ENCODE measurements around the gene PHRF1. TPM values are rescaled to one million over a fixed set of nuclear protein-coding genes. Genes with fewer than 3 reads are reported as not detected.
A peak's percentile ranks its signal among the peaks of the same experiment; 100 is the strongest.
"Not testable (repeated sequence)": the region's sequence is repeated elsewhere in the genome, so short reads cannot be mapped to it uniquely, and the experiment has no call there.

PHRF1 gene
- total RNA-seq, 1 donor from 2014 or later = 21.1 TPM

DNA sequence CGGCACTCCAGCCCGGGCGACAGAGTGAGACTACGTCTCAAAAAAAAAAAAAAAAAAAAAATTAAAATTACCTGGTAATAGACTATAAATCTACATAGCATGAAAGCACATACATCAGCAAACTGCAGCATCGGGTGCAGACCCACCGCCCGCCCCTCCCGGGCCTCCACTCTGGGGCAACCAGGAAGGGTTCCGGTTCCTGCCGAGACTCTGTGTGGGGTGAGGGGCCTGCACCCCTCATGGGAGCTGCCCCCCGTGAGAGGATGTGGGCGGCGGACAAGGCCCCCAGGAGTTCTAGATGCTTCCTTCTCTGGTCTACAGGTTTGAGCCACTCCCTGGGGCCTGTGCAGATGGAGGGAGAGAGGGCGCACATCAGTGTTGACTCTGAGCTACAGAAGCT is 69.9 kb downstream of the PHRF1 start:
- FAIRE-seq (no peak), DNase-seq (ENCODE audit: low read depth) (no peak)
- H3K27me3 ChIP-seq (ENCODE audit: control insufficient read depth, insufficient read depth, low read length) = no peaks in the 10 kb centered on the region
- TF ChIP-seq, protein P1, sequence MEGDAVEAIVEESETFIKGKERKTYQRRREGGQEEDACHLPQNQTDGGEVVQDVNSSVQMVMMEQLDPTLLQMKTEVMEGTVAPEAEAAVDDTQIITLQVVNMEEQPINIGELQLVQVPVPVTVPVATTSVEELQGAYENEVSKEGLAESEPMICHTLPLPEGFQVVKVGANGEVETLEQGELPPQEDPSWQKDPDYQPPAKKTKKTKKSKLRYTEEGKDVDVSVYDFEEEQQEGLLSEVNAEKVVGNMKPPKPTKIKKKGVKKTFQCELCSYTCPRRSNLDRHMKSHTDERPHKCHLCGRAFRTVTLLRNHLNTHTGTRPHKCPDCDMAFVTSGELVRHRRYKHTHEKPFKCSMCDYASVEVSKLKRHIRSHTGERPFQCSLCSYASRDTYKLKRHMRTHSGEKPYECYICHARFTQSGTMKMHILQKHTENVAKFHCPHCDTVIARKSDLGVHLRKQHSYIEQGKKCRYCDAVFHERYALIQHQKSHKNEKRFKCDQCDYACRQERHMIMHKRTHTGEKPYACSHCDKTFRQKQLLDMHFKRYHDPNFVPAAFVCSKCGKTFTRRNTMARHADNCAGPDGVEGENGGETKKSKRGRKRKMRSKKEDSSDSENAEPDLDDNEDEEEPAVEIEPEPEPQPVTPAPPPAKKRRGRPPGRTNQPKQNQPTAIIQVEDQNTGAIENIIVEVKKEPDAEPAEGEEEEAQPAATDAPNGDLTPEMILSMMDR (IDR thresholded peaks at IDR 0.05; ENCODE audit: insufficient read depth, low read length, severe bottlenecking) = no peak
- no peak overlapping the region for H3K4me3 ChIP-seq (ENCODE audit: low read depth, low read length)
- peaks cover 6% of the 10 kb centered on the region for H3K36me3 ChIP-seq (ENCODE audit: control insufficient read depth, insufficient read depth, low read length)

DNA sequence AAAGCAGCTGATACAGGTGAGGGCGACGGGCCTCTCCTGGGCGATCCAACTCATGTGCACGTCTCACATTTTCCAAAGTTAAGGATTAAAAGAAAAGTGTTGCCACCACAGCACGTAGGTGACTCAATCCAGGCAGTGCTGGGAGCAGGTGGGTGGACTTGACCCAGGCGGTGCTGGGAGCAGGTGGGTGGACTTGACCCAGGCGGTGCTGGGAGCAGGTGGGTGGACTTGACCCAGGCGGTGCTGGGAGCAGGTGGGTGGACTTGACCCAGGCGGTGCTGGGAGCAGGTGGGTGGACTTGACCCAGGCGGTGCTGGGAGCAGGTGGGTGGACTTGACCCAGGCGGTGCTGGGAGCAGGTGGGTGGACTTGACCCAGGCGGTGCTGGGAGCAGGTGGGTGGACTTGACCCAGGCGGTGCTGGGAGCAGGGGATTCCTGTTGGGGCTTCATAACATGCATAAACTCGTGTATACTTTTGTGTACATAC is 71.4 kb downstream of the PHRF1 start:
- DNase-seq (ENCODE audit: low read depth); FAIRE-seq; H3K36me3 ChIP-seq (ENCODE audit: control insufficient read depth, insufficient read depth, low read length); H3K4me3 ChIP-seq (ENCODE audit: low read depth, low read length); H3K27me3 ChIP-seq (ENCODE audit: control insufficient read depth, insufficient read depth, low read length): not testable (repeated sequence)

DNA sequence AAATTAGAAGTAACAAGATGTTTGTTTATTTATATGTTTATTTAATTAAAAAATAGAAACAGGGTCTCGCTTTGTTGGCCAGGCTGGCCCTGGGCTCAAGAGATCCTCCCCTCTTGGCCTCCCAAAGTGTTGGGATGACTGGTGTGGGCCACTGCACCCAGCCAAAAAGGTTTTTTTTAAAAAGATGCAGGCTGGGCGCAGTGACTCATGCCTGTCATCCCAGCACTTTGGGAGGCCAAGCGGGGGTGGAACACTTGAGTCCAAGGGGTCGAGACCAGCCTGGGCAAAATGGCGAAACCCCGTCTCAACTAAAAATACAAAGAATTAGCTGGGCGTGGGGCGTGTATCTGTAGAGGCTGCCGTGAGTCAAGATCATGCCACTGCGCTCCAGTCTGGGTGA is 74.2 kb downstream of the PHRF1 start:
- TF ChIP-seq, protein P1 (IDR thresholded peaks at IDR 0.05; ENCODE audit: insufficient read depth, low read length, severe bottlenecking) = no peak
- peaks cover 4% of the 10 kb centered on the region for H3K36me3 ChIP-seq (ENCODE audit: control insufficient read depth, insufficient read depth, low read length)
- no peak for DNase-seq (ENCODE audit: low read depth)

DNA sequence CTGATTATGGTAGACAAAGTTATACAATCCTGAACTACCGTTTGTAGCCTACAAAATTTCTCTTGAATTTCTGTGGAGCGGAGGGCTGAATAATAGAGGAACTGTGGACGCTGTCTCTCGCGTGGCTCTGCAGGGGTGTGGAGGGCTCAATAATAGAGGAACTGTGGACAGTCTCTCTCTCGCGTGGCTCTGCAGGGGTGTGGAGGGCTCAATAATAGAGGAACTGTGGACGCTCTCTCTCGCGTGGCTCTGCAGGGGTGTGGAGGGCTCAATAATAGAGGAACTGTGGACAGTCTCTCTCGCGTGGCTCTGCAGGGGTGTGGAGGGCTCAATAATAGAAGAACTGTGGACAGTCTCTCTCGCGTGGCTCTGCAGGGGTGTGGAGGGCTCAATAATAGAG is 76.9 kb downstream of the PHRF1 start:
- not testable (repeated sequence) for DNase-seq (ENCODE audit: low read depth); H3K36me3 ChIP-seq (ENCODE audit: control insufficient read depth, insufficient read depth, low read length); FAIRE-seq; H3K4me3 ChIP-seq (ENCODE audit: low read depth, low read length); H3K27me3 ChIP-seq (ENCODE audit: control insufficient read depth, insufficient read depth, low read length)

More for the DNA sequence above, 74.2 kb downstream of the PHRF1 start:
- Histone ChIP-seq H3K4me3 (ENCODE audit: low read depth, low read length) (no peak overlapping the region), H3K27me3 (ENCODE audit: control insufficient read depth, insufficient read depth, low read length) (no peaks in the 10 kb centered on the region)
- FAIRE-seq = no peak

DNA sequence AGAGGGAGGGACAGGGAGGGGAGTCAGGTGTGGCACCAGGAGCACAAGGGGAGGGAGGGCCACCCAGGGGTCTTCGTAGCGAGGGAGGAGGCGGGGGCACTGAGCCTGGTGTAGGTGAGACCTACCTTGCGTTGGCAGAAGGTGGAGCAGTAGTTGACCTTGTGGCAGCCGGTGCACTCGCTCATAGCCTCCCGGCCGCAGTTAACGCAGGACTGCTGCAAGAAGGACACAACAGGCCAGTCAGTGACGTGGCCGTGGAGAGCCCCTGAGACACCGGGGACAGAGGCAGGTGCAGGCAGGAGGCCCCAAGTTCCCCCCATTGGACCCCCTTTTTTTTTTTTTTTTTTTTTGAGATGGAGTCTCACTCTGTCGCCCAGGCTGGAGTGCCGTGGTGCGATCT is 77.6 kb downstream of the PHRF1 start:
- peaks cover 8% of the 10 kb centered on the region for H3K36me3 ChIP-seq (ENCODE audit: control insufficient read depth, insufficient read depth, low read length)
- TF ChIP-seq, protein P1 (IDR thresholded peaks at IDR 0.05; ENCODE audit: insufficient read depth, low read length, severe bottlenecking) = no peak
- DNase-seq (ENCODE audit: low read depth) (no peak), FAIRE-seq (no peak)
- no peak overlapping the region for H3K4me3 ChIP-seq (ENCODE audit: low read depth, low read length)
- H3K27me3 ChIP-seq (ENCODE audit: control insufficient read depth, insufficient read depth, low read length) = no peaks in the 10 kb centered on the region

DNA sequence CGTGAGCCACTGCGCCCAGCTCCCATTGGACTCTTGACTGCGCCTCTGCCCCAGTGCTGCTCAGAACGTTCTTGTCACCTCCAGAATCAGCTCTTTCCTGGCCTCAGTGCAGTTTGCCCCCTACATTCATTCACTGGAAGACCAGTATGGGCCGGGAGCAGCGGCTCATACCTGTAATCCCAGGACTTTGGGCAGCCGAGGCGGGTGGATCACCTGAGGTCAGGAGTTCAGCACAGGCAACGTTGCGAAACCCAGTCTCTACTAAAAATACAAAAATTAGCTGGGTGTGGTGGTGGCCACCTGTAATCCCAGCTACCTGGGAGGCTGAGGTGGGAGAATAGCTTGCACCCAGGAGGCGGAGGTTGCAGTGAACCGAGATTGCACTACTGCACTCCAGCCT is 78.2 kb downstream of the PHRF1 start:
- DNase-seq (ENCODE audit: low read depth); H3K27me3 ChIP-seq (ENCODE audit: control insufficient read depth, insufficient read depth, low read length); H3K36me3 ChIP-seq (ENCODE audit: control insufficient read depth, insufficient read depth, low read length); FAIRE-seq; H3K4me3 ChIP-seq (ENCODE audit: low read depth, low read length): not testable (repeated sequence)

DNA sequence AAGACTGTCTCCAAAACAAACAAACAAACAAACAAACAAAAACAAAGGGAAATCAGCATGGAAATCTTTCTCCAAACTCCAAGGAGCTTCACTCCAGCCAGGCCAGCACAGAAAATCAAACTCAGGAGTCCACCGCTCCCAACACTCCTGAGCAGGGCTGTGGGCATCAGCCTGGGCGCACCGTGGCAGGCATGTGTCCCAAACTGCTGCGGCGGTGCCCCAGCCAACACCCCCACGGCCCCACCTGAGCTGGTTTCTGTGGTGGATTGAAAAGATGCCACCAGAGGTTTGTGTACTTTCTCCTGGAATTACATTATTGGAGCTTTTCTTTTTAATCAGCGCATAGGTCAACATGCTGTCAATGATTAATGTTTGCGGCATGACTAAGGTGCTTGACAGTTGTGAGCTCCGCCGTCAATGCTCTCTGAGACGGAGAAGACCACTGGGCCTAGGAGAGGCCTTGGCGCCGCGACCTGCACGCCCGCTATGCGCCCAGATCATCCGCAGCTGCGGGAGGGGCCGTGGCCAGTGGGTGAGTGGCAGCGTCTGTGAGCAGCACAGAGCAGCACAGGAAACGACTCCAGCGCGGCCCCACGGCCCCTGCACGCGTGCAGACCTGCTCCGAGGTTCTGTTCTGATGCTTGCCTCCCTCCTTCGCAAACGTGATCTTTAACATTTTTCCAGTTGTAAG is 78.9 kb downstream of the PHRF1 start:
- Histone ChIP-seq H3K36me3 (ENCODE audit: control insufficient read depth, insufficient read depth, low read length) (peaks cover 9% of the 10 kb centered on the region), H3K27me3 (ENCODE audit: control insufficient read depth, insufficient read depth, low read length) (no peaks in the 10 kb centered on the region), H3K4me3 (ENCODE audit: low read depth, low read length) (no peak overlapping the region)
- DNase-seq (ENCODE audit: low read depth) (peak; percentile 46), FAIRE-seq (no peak)
- TF ChIP-seq, protein P1 (IDR thresholded peaks at IDR 0.05; ENCODE audit: insufficient read depth, low read length, severe bottlenecking) = no peak
